Hepatocyte (in vitro differentiated cells): ENCODE results near the gene PSPN.

Experiments used
- EZH2 ChIP-seq: fragments of 200-600 bp; sonication (generic); IDR thresholded peaks from 2 replicates; pipeline ENCODE4 v1.6.1; 2016; ENCODE audit warnings: antibody characterized with exemption, mild to moderate bottlenecking, borderline replicate concordance
- TF ChIP-seq, protein P1 (sequence below): fragments of 200-600 bp; sonication (generic); IDR thresholded peaks from 2 replicates; pipeline ENCODE4 v1.5.1; 2016; ENCODE audit warnings: antibody characterized with exemption, mild to moderate bottlenecking; ENCODE audit not compliant: poor library complexity

DNA sequence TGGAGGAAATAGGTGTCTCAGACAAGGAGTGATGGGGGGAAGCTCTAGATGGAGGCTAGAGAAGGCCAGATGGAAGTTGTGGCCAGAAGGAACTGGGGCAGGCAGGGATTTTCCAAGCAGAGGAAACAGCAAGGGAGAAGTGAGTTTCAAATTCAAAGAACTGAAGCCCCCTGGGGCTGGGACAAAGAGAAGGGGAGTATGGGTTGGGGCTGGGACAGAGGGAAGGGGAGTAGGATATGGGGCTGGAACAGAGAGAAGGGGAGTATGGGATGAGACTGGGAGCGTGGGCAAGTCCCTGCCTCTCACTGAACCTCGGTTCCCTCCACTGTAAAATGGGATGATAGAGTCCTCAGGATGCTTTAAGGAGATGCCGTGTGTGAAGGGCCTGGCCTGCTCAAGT is 19.1 kb upstream of the PSPN start:
- no peak for TF ChIP-seq EZH2
- TF ChIP-seq, protein P1, sequence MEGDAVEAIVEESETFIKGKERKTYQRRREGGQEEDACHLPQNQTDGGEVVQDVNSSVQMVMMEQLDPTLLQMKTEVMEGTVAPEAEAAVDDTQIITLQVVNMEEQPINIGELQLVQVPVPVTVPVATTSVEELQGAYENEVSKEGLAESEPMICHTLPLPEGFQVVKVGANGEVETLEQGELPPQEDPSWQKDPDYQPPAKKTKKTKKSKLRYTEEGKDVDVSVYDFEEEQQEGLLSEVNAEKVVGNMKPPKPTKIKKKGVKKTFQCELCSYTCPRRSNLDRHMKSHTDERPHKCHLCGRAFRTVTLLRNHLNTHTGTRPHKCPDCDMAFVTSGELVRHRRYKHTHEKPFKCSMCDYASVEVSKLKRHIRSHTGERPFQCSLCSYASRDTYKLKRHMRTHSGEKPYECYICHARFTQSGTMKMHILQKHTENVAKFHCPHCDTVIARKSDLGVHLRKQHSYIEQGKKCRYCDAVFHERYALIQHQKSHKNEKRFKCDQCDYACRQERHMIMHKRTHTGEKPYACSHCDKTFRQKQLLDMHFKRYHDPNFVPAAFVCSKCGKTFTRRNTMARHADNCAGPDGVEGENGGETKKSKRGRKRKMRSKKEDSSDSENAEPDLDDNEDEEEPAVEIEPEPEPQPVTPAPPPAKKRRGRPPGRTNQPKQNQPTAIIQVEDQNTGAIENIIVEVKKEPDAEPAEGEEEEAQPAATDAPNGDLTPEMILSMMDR = no peak
